IMR-90 (cell line): ENCODE results near the gene LHFPL3. TPM values are rescaled to one million over a fixed set of nuclear protein-coding genes. Genes with fewer than 3 reads are reported as not detected.
"Not testable (repeated sequence)": the region's sequence is repeated elsewhere in the genome, so short reads cannot be mapped to it uniquely, and the experiment has no call there.

Source experiments
- ATAC-seq: fragments of 200-7000 bp; cut with Tn5 transposase; 2 replicates; pipeline ENCODE4 v1.9.1; 2020; ENCODE audit warnings: low read depth, mild to moderate bottlenecking, moderate library complexity
- BruUV-seq: library from RNA; stranded (reverse); fragments of 400-500 nt; replicated peaks from 2 replicates; lab custom pipeline; 2021; lab: Mats Ljungman, UMichigan
- CTCF ChIA-PET: fragments of 300-600 bp; formaldehyde crosslinking; extraction: SDS; loops from one replicate; lab custom pipeline; 2021; ENCODE audit warnings: antibody characterized with exemption; lab: Yijun Ruan, JAX
- POLR2A ChIA-PET: fragments of 300-600 bp; sonication (Branson Sonifier 250); formaldehyde crosslinking; loops from one replicate; lab custom pipeline; 2022; ENCODE audit warnings: antibody characterized with exemption; ENCODE audit not compliant: unreplicated experiment; lab: Charles Lee
- DNase-seq: peaks from one replicate; pipeline ENCODE4 v3.0.0; 2013
- H2AFZ ChIP-seq: replicated peaks from 2 replicates; pipeline ENCODE3; 2013; ENCODE audit warnings: low read length, mild to moderate bottlenecking; ENCODE audit not compliant: poor library complexity
- H2AK5ac ChIP-seq: 2 replicates; pipeline ENCODE4 v1.6.1; 2013; ENCODE audit warnings: low read depth, low read length, inconsistent platforms
- H2AK9ac ChIP-seq: replicated peaks from 2 replicates; pipeline ENCODE3; 2013; ENCODE audit warnings: mild to moderate bottlenecking, low read depth, low read length, moderate library complexity; ENCODE audit not compliant: poor library complexity
- H2BK120ac ChIP-seq: 2 replicates; pipeline ENCODE4 v1.6.1; 2013; ENCODE audit warnings: low read depth, low read length, inconsistent platforms
- H2BK15ac ChIP-seq: 3 replicates; pipeline ENCODE4 v1.6.1; 2013; ENCODE audit warnings: low read depth, low read length, inconsistent platforms
- H2BK20ac ChIP-seq: 2 replicates; pipeline ENCODE4 v1.6.1; 2013; ENCODE audit warnings: low read depth, mild to moderate bottlenecking, inconsistent platforms, low read length, moderate library complexity
- H2BK5ac ChIP-seq: 2 replicates; pipeline ENCODE4 v1.6.1; 2013; ENCODE audit warnings: mild to moderate bottlenecking, low read depth, low read length, inconsistent platforms; ENCODE audit not compliant: poor library complexity, severe bottlenecking
- H3K14ac ChIP-seq: replicated peaks from 2 replicates; pipeline ENCODE4 v1.6.1; 2013; ENCODE audit warnings: low read depth, low read length, inconsistent platforms
- H3K18ac ChIP-seq: 2 replicates; pipeline ENCODE4 v1.6.1; 2013; ENCODE audit warnings: low read depth, low read length, control low read depth
- H3K23ac ChIP-seq: 2 replicates; pipeline ENCODE4 v1.6.1; 2013; ENCODE audit warnings: low read depth, low read length, inconsistent platforms
- H3K27ac ChIP-seq: 2 replicates; pipeline ENCODE4 v1.5.1; 2013; ENCODE audit warnings: mild to moderate bottlenecking, control low read depth, low read length; ENCODE audit not compliant: insufficient read depth
- H3K27me3 ChIP-seq: 2 replicates; pipeline ENCODE4 v1.6.1; 2013; ENCODE audit warnings: low read length; ENCODE audit not compliant: control insufficient read depth, insufficient read depth
- H3K36me3 ChIP-seq: 2 replicates; pipeline ENCODE4 v1.6.1; 2013; ENCODE audit warnings: low read length, mixed read lengths; ENCODE audit not compliant: control insufficient read depth, insufficient read depth
- H3K4ac ChIP-seq: 2 replicates; pipeline ENCODE4 v1.6.1; 2013; ENCODE audit warnings: low read depth, low read length, inconsistent platforms
- H3K4me1 ChIP-seq: 2 replicates; pipeline ENCODE4 v1.6.1; 2013; ENCODE audit warnings: low read length, mixed read lengths; ENCODE audit not compliant: control insufficient read depth, insufficient read depth
- H3K4me2 ChIP-seq: 2 replicates; pipeline ENCODE4 v1.6.1; 2013; ENCODE audit warnings: low read depth, mild to moderate bottlenecking, control low read depth, low read length, moderate library complexity
- H3K4me3 ChIP-seq: 2 replicates; pipeline ENCODE4 v1.5.1; 2013; ENCODE audit warnings: low read depth, mild to moderate bottlenecking, control low read depth, low read length, moderate library complexity; ENCODE audit not compliant: insufficient read depth
- H3K56ac ChIP-seq: 2 replicates; pipeline ENCODE4 v1.6.1; 2013; ENCODE audit warnings: low read length, inconsistent platforms; ENCODE audit not compliant: insufficient read depth; ENCODE audit errors: extremely low read depth
- H3K79me1 ChIP-seq, 2 experiments: 2 replicates each; pipeline ENCODE4 v1.6.1; 2013; ENCODE audit warnings: low read length in 2 of 2, inconsistent platforms in 1 of 2, low read depth in 1 of 2
- H3K9ac ChIP-seq: 2 replicates; pipeline ENCODE4 v1.6.1; 2013; ENCODE audit warnings: low read depth, low read length, control low read depth
- H3K9me1 ChIP-seq: 2 replicates; pipeline ENCODE4 v1.6.1; 2013; ENCODE audit warnings: low read length, inconsistent platforms; ENCODE audit not compliant: insufficient read depth
- H3K9me3 ChIP-seq: 2 replicates; pipeline ENCODE4 v1.6.1; 2013; ENCODE audit warnings: low read length; ENCODE audit not compliant: control insufficient read depth, insufficient read depth
- H4K20me1 ChIP-seq: 2 replicates; pipeline ENCODE4 v1.6.1; 2013; ENCODE audit warnings: low read length, inconsistent platforms; ENCODE audit not compliant: insufficient read depth
- H4K5ac ChIP-seq: 2 replicates; pipeline ENCODE4 v1.6.1; 2013; ENCODE audit warnings: mild to moderate bottlenecking, low read depth, low read length, control low read depth
- H4K8ac ChIP-seq, 2 experiments: 2 replicates each; pipeline ENCODE4 v1.6.1; 2013; ENCODE audit warnings: low read depth in 2 of 2, low read length in 2 of 2, control low read depth in 1 of 2, inconsistent platforms in 1 of 2
- H4K91ac ChIP-seq: 2 replicates; pipeline ENCODE4 v1.6.1; 2013; ENCODE audit warnings: low read depth, low read length, inconsistent platforms; ENCODE audit not compliant: insufficient read depth
- WGBS, 2 experiments: methylation state at CpG; one replicate each; pipeline versions ENCODE4 v1.1.5 to v1.1.7; 2013; ENCODE audit warnings: missing lambda C conversion rate in 2 of 2; ENCODE audit not compliant: insufficient read length in 1 of 2; ENCODE audit errors: extremely low coverage in 2 of 2; 5-methylcytosine and 5-hydroxymethylcytosine counted together
- dilution Hi-C: fragments of 300-500 bp; cut with HindIII; formaldehyde crosslinking; loops from one replicate; pipeline ENCODE4 v1.14.3; 2018; ENCODE audit warnings: low sequenced_read_pairs; ENCODE audit not compliant: unreplicated experiment
- in situ Hi-C: fragments of 300-500 bp; cut with MboI; formaldehyde crosslinking; loops from 3 replicates; pipeline ENCODE4 v1.14.3; 2019; ENCODE audit warnings: low sequenced_read_pairs, inconsistent platforms, mixed read lengths
- intact Hi-C: fragments of 100-400 bp; cut with micrococcal nuclease; formaldehyde crosslinking; loops from 2 replicates; pipeline ENCODE4 v1.10.0; 2022
- polyA plus RNA-seq, 3 experiments: library from polyadenylated mRNA; depleted of rRNA; stranded (reverse); fragments of >200 nt; gene quantifications; 2 replicates each; pipeline ENCODE4 v1.2.3, GENCODE V29; 2012; ENCODE audit warnings: low replicate concordance in 1 of 3
- total RNA-seq: library from RNA; depleted of rRNA; stranded (reverse); fragments of >200 nt; gene quantifications from 2 replicates; pipeline ENCODE4 v1.2.3, GENCODE V29; 2012

Gene LHFPL3
- total and polyA plus RNA-seq, 2 of the 4 experiments (the other 2 are of a cell fraction) = not detected

- H2AFZ ChIP-seq, H2BK5ac ChIP-seq, H4K5ac ChIP-seq, H3K27ac ChIP-seq, H3K9ac ChIP-seq, CTCF ChIA-PET, BruUV-seq, H3K23ac ChIP-seq, H3K4me2 ChIP-seq, H3K27me3 ChIP-seq, dilution Hi-C loops, in situ Hi-C loops, H3K4ac ChIP-seq, H3K4me1 ChIP-seq, H3K14ac ChIP-seq, intact Hi-C loops, H2BK120ac ChIP-seq, DNase-seq, H3K18ac ChIP-seq, H4K91ac ChIP-seq, ATAC-seq, H4K8ac ChIP-seq, H2BK15ac ChIP-seq, H3K36me3 ChIP-seq, H3K79me1 ChIP-seq, H4K20me1 ChIP-seq, H2AK5ac ChIP-seq, H3K4me3 ChIP-seq, H2AK9ac ChIP-seq, H2BK20ac ChIP-seq, H3K9me1 ChIP-seq, H3K9me3 ChIP-seq, H3K56ac ChIP-seq, POLR2A ChIA-PET: not testable (repeated sequence)
- WGBS, 2 experiments = no CpG with 5 or more reads among the region's 22 CpGs
These were observed 235.0 kb downstream of the LHFPL3 start for GRCh38 chr7:104563350-104563901.
